Tibial nerve (tissue), 4 donors: ENCODE results near the gene SLC25A48.

Experiments
- CTCF ChIP-seq, 5 experiments: fragments of 200-600 bp in 3 of 5; fragments of 450-650 bp in 2 of 5; sonication (generic) in 3 of 5; IDR thresholded peaks; one replicate each; pipeline ENCODE4 v1.5.1; 2016 to 2019; ENCODE audit warnings: antibody characterized with exemption in 5 of 5, mild to moderate bottlenecking in 3 of 5, moderate library complexity in 2 of 5
- EP300 ChIP-seq, 2 donors: sonication (generic); formaldehyde crosslinking; IDR thresholded peaks; one replicate each; pipeline ENCODE4 v1.6.1; 2017; ENCODE audit warnings: antibody characterized with exemption in 2 of 2, mild to moderate bottlenecking in 1 of 2
- POLR2A ChIP-seq, 2 donors: fragments of 450-650 bp; IDR thresholded peaks; one replicate each; pipeline ENCODE4 v1.6.1; 2017; ENCODE audit warnings: antibody characterized with exemption in 2 of 2, mild to moderate bottlenecking in 2 of 2, moderate library complexity in 2 of 2

- TF ChIP-seq CTCF (IDR thresholded peaks at IDR 0.05) = no peak
- no peak for TF ChIP-seq POLR2A (IDR thresholded peaks at IDR 0.05)
- no peak for TF ChIP-seq EP300 (IDR thresholded peaks at IDR 0.05)
These were observed 41.1 kb downstream of the SLC25A48 start for GRCh38 chr5:135875567-135875966.
